Testis (tissue), 3 donors: ENCODE measurements around the gene KCNQ1. TPM values are rescaled to one million over a fixed set of nuclear protein-coding genes. Genes with fewer than 3 reads are reported as not detected.

Experiments
- DNase-seq: peaks from one replicate; pipeline ENCODE4 v3.0.0-alpha.2; 2019
- H3K27ac ChIP-seq, 2 donors: fragments of 200-600 bp; sonication (generic); one replicate each; pipeline ENCODE4 v1.5.1; 2019
- H3K27me3 ChIP-seq: fragments of 200-600 bp; sonication (generic); one replicate; pipeline ENCODE4 v1.5.1; 2019
- H3K36me3 ChIP-seq: fragments of 200-600 bp; sonication (generic); one replicate; pipeline ENCODE4 v1.5.1; 2017; ENCODE audit warnings: low read depth; ENCODE audit errors: missing control alignments
- H3K4me1 ChIP-seq: fragments of 200-600 bp; sonication (generic); one replicate; pipeline ENCODE4 v1.5.1; 2019
- H3K4me3 ChIP-seq, 2 donors: fragments of 200-600 bp; sonication (generic); one replicate each; pipeline ENCODE4 v1.5.1; 2017 to 2019
- H3K9me3 ChIP-seq: fragments of 200-600 bp; sonication (generic); one replicate; pipeline ENCODE4 v1.5.1; 2017
- CTCF ChIP-seq, 3 experiments: fragments of 450-650 bp in 2 of 3; fragments of 200-600 bp in 1 of 3; sonication (generic) in 1 of 3; IDR thresholded peaks; one replicate each; pipeline ENCODE4 v1.5.1; 2016 to 2019; ENCODE audit warnings: antibody characterized with exemption in 3 of 3, mild to moderate bottlenecking in 2 of 3, moderate library complexity in 1 of 3
- POLR2A ChIP-seq: fragments of 450-650 bp; IDR thresholded peaks from one replicate; pipeline ENCODE4 v1.6.1; 2017; ENCODE audit warnings: antibody characterized with exemption, mild to moderate bottlenecking, moderate library complexity
- WGBS, 2 donors: methylation state at CpG; one replicate each; pipeline ENCODE4 v1.1.5; 2018; 5-methylcytosine and 5-hydroxymethylcytosine counted together
- intact Hi-C: fragments of 100-400 bp; cut with DNase I; formaldehyde crosslinking; loops from one replicate; pipeline ENCODE4 v1.15.1; 2023; ENCODE audit warnings: low total_unique reads
- polyA plus RNA-seq: library from polyadenylated mRNA; stranded (reverse); fragments of 350-450 nt; fragmentation: Illumina TruSeq; extraction: RNeasy Lipid Tissue Mini Kit (QIAGEN cat#74804); gene quantifications from one replicate; pipeline ENCODE4 v1.2.3, GENCODE V29; 2014; ENCODE audit warnings: low read depth, low replicate concordance; ENCODE audit not compliant: insufficient read depth
- total RNA-seq, 2 donors: library from RNA; depleted of rRNA; stranded (reverse); fragments of >200 nt; gene quantifications; one replicate each; pipeline ENCODE4 v1.2.3, GENCODE V29; 2016

KCNQ1 gene
- total and polyA plus RNA-seq, 3 donors from 2014 or later: 6.0 to 24.2 (median 12.8) TPM

- Histone ChIP-seq H3K9me3 (no peaks in the 10 kb centered on the region), H3K4me1 (peaks cover 40% of the 10 kb centered on the region), H3K27me3 (no peaks in the 10 kb centered on the region), H3K36me3 (no peaks in the 10 kb centered on the region), H3K27ac (peak overlapping the region in 1 of 2 donors; percentile 3), H3K4me3 (no peak overlapping the region)
- no peak for TF ChIP-seq CTCF (IDR thresholded peaks at IDR 0.05)
- no peak for TF ChIP-seq POLR2A
- no peak for DNase-seq
- intact Hi-C loops: no loop called here
- WGBS, 2 donors: 87 to 89% methylated on average over 3 to 15 of the region's 15 CpGs
Observed at GRCh38 chr11:2460540-2461252, 15.9 kb downstream of the KCNQ1 start.

GRCh38 chr11:2461253-2461955, 16.6 kb downstream of the KCNQ1 start:
- peak overlapping the region in 1 of 2 donors; percentile 68 for H3K27ac ChIP-seq
- TF ChIP-seq CTCF (IDR thresholded peaks at IDR 0.05) (no peak), POLR2A (no peak)
- no peaks in the 10 kb centered on the region for H3K27me3 ChIP-seq
- H3K4me3 ChIP-seq: no peak overlapping the region
- WGBS, 2 donors: 78 to 86% methylated on average over 12 to 17 of the region's 17 CpGs
- H3K36me3 ChIP-seq: no peaks in the 10 kb centered on the region
- intact Hi-C loops: no loop called here
- H3K9me3 ChIP-seq: no peaks in the 10 kb centered on the region
- H3K4me1 ChIP-seq: peaks cover 45% of the 10 kb centered on the region
- DNase-seq: peak; percentile 72

GRCh38 chr11:2461956-2462542, 17.2 kb downstream of the KCNQ1 start:
- intact Hi-C loops: no loop called here
- H3K4me3 ChIP-seq: no peak overlapping the region
- peaks cover 45% of the 10 kb centered on the region for H3K4me1 ChIP-seq
- DNase-seq: no peak
- no peaks in the 10 kb centered on the region for H3K36me3 ChIP-seq
- no peak for TF ChIP-seq CTCF (IDR thresholded peaks at IDR 0.05)
- no peak for TF ChIP-seq POLR2A
- H3K27ac ChIP-seq: peak overlapping the region in 1 of 2 donors; percentile 68
- no peaks in the 10 kb centered on the region for H3K9me3 ChIP-seq
- WGBS, 2 donors: 96 to 97% methylated on average over 11 to 14 of the region's 14 CpGs
- H3K27me3 ChIP-seq: no peaks in the 10 kb centered on the region

GRCh38 chr11:2462543-2462985, 17.8 kb downstream of the KCNQ1 start:
- peak overlapping the region in 1 of 2 donors; percentile 68 for H3K27ac ChIP-seq
- peak; percentile 12 for DNase-seq
- H3K4me1 ChIP-seq: peaks cover 45% of the 10 kb centered on the region
- H3K9me3 ChIP-seq: no peaks in the 10 kb centered on the region
- no peak overlapping the region for H3K4me3 ChIP-seq
- H3K27me3 ChIP-seq: no peaks in the 10 kb centered on the region
- no peak for TF ChIP-seq CTCF (IDR thresholded peaks at IDR 0.05)
- TF ChIP-seq POLR2A: no peak
- 85 to 89% methylated on average over 8 of the region's 8 CpGs for WGBS, 2 donors
- no peaks in the 10 kb centered on the region for H3K36me3 ChIP-seq
- intact Hi-C loops: no loop called here
